Activated naive CD8-positive, alpha-beta T cell treated with anti-CD3 and anti-CD28 coated beads, Interleukin-2, amount 10 ng/mL, durations not matched to agents 7 days and 5 days (primary cell): ENCODE results near the gene SVOP. TPM values are rescaled to one million over a fixed set of nuclear protein-coding genes. Genes with fewer than 3 reads are reported as not detected.

Experiments used
- ATAC-seq: fragments of 150-1000 bp; cut with Tn5 transposase; one replicate; pipeline ENCODE4 v1.10.0; 2021; ENCODE audit warnings: low read depth, moderate library complexity
- POLR2A ChIA-PET: fragments of 350-600 bp; sonication (Branson Sonifier 250); formaldehyde crosslinking; loops from one replicate; lab custom pipeline; 2021; ENCODE audit warnings: antibody characterized with exemption; lab: Charles Lee
- DNase-seq: peaks from one replicate; pipeline ENCODE4 v3.0.0; 2021
- H3K27ac Mint-ChIP-seq: one replicate; pipeline ENCODE4 v1.8.0; 2022; ENCODE audit warnings: mild to moderate bottlenecking, mixed read lengths
- H3K27me3 Mint-ChIP-seq: one replicate; pipeline ENCODE4 v1.8.0; 2022; ENCODE audit warnings: mild to moderate bottlenecking, moderate library complexity, mixed read lengths
- H3K36me3 Mint-ChIP-seq: one replicate; pipeline ENCODE4 v1.8.0; 2021; ENCODE audit warnings: mild to moderate bottlenecking, mixed read lengths
- H3K4me1 Mint-ChIP-seq: one replicate; pipeline ENCODE4 v1.8.0; 2021; ENCODE audit warnings: mixed read lengths
- H3K4me3 Mint-ChIP-seq: one replicate; pipeline ENCODE4 v1.8.0; 2022; ENCODE audit warnings: mild to moderate bottlenecking, moderate library complexity, mixed read lengths
- H3K9me3 Mint-ChIP-seq: one replicate; pipeline ENCODE4 v1.8.0; 2021; ENCODE audit warnings: mixed read lengths
- total RNA-seq, 2 experiments: library from RNA; stranded (reverse); gene quantifications; one replicate each; pipeline ENCODE4 v1.2.3, GENCODE V29; 2021

The SVOP gene
- total RNA-seq, 2 experiments from 2014 or later: not detected

GRCh38 chr12:108959748-108960655 is 60.9 kb downstream of the SVOP start:
- ATAC-seq (no peak), DNase-seq (no peak)
- Mint-ChIP-seq H3K9me3 (no peaks in the 10 kb centered on the region), H3K4me1 (no peaks in the 10 kb centered on the region), H3K27me3 (no peaks in the 10 kb centered on the region), H3K27ac (no peak overlapping the region), H3K4me3 (no peak overlapping the region), H3K36me3 (no peaks in the 10 kb centered on the region)
- POLR2A ChIA-PET: no interaction called here

- DNase-seq: no peak
- POLR2A ChIA-PET: no interaction called here
- H3K9me3 Mint-ChIP-seq: no peaks in the 10 kb centered on the region
- peaks cover 13% of the 10 kb centered on the region for H3K27me3 Mint-ChIP-seq
- peaks cover 2% of the 10 kb centered on the region for H3K4me1 Mint-ChIP-seq
- ATAC-seq: no peak
- no peak overlapping the region for H3K27ac Mint-ChIP-seq
- no peaks in the 10 kb centered on the region for H3K36me3 Mint-ChIP-seq
- no peak overlapping the region for H3K4me3 Mint-ChIP-seq
These were observed 65.5 kb downstream of the SVOP start for GRCh38 chr12:108955225-108955835.

DNA sequence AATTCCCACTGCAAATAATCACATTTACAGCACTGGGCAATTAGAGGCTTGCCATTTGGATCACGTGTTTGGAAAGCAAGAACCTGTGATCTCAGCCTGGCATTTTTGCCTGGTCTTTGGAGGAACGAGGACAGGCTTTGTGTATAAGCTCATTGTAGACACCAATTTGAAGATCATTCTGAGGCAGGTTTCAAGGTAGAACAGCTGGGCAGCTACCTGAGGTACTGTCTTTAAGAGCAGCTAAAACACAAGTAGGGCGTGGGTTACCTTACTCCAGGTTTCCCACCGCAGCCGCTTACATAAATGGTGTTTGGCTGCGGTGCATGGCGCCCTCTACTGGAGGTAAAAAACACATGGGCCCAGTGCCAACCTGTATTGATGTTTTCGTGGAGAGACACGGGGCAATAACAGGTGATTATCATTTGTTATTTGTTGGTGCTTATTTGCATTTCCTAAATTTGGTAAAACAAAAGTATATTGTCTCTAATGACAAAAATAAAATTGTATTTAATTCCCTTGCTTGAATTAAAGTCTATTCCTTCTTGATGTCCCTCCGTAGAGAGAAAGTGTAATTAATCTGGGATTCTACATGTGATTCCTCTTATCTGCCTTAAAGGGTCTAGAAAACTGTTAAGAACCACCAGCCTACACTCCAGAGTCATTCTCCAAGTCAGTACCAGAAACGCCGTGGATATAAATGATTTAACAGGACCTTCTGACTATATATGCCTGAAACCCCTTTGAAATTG is 69.7 kb downstream of the SVOP start:
- Mint-ChIP-seq H3K27me3 (peaks cover 24% of the 10 kb centered on the region), H3K36me3 (no peaks in the 10 kb centered on the region), H3K4me1 (peaks cover 2% of the 10 kb centered on the region), H3K9me3 (peaks cover 7% of the 10 kb centered on the region), H3K27ac (no peak overlapping the region), H3K4me3 (no peak overlapping the region)
- POLR2A ChIA-PET: interaction anchor here (1.7 kb wide), 1 partner anchor 94 kb away, joined by 5 read pairs; the partner anchor contains the start of gene SSH1
- DNase-seq (peak; percentile 67), ATAC-seq (peak; percentile 79)

DNA sequence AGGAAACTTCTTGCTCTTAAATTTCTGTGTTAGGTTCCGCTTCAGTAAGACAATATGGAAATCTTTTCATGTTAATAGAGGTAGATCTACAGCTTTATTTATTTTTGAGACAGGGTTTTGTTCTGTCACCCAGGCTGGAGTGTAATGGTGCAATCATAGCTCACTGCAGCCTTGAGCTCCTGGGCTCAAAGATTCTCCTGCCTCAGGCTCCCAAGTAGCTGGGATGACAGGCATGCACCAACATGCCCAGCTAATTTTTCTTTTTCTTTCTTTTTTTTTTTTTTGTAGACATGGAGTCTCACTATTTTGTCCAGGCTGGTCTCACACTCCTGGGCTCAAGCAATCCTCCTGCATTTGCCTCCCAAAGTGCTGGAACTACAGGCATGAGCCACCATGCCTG is 70.9 kb downstream of the SVOP start:
- H3K4me1 Mint-ChIP-seq: peaks cover 2% of the 10 kb centered on the region
- ATAC-seq (no peak), DNase-seq (no peak)
- H3K4me3 Mint-ChIP-seq: no peak overlapping the region
- H3K36me3 Mint-ChIP-seq: no peaks in the 10 kb centered on the region
- POLR2A ChIA-PET: interaction anchor here (0.6 to 1.7 kb wide), 2 partner anchors 92 to 338 kb away, joined by 3 to 5 read pairs; partner anchors contain the start of gene SSH1
- H3K27ac Mint-ChIP-seq: no peak overlapping the region
- peaks cover 7% of the 10 kb centered on the region for H3K9me3 Mint-ChIP-seq
- H3K27me3 Mint-ChIP-seq: peaks cover 27% of the 10 kb centered on the region

- peaks cover 20% of the 10 kb centered on the region for H3K27me3 Mint-ChIP-seq
- no peak overlapping the region for H3K27ac Mint-ChIP-seq
- POLR2A ChIA-PET: interaction anchor here (1.1 kb wide), 1 partner anchor 91 kb away, joined by 3 read pairs; the partner anchor contains the start of gene SSH1
- no peaks in the 10 kb centered on the region for H3K36me3 Mint-ChIP-seq
- peaks cover 2% of the 10 kb centered on the region for H3K4me1 Mint-ChIP-seq
- peaks cover 7% of the 10 kb centered on the region for H3K9me3 Mint-ChIP-seq
- DNase-seq (no peak), ATAC-seq (no peak)
- no peak overlapping the region for H3K4me3 Mint-ChIP-seq
These were observed 72.5 kb downstream of the SVOP start for GRCh38 chr12:108948367-108948766.

- POLR2A ChIA-PET: interaction anchor here (1.1 kb wide), 1 partner anchor 89 kb away, joined by 3 read pairs; the partner anchor contains the start of gene SSH1
- DNase-seq (no peak), ATAC-seq (no peak)
- Mint-ChIP-seq H3K4me1 (peaks cover 2% of the 10 kb centered on the region), H3K27ac (no peak overlapping the region), H3K36me3 (no peaks in the 10 kb centered on the region), H3K27me3 (peaks cover 17% of the 10 kb centered on the region), H3K4me3 (no peak overlapping the region), H3K9me3 (peaks cover 7% of the 10 kb centered on the region)
These were observed 73.8 kb downstream of the SVOP start for GRCh38 chr12:108947097-108947496.

DNA sequence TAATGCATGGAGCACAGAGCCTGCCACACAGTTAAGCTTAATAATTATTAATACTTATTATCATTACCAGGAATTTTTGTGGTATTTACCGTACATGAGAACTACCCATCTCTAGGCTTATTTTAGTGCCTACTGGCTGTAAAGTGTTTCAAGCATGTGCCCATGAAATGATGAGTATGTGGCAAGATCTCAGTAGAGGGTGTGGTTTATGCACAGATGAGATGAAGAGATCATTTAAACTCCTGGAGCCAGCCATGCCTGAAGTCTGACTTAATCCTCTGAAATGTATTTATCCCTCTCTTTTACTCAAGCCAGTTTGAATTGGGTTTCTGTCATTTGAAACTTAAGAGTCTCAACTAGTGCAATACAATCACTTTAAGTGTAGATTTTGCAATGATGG is 80.7 kb downstream of the SVOP start:
- Mint-ChIP-seq H3K27ac (no peak overlapping the region), H3K27me3 (peaks cover 7% of the 10 kb centered on the region), H3K9me3 (no peaks in the 10 kb centered on the region), H3K36me3 (no peaks in the 10 kb centered on the region), H3K4me3 (no peak overlapping the region), H3K4me1 (no peaks in the 10 kb centered on the region)
- ATAC-seq: no peak
- POLR2A ChIA-PET: no interaction called here
- DNase-seq: no peak

DNA sequence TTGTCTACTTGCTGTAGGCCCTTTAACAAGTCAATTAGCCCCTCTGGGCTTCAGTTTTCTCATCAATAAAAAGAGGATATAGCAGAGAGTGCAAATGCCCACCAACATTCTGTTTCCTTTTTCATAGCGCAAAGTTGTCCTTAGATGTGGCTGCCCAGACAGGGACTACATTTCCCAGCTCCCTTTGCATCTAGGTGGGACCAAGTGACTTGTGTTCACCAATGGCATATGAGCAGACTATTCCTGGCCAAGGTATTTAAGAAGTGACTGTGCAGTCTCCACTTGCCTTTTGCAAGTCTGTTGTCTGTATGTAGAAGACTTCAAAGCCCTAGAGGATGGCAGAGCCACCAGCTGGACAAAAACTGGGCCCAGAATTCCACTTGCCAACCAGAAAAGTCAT is 81.3 kb downstream of the SVOP start:
- no peak for DNase-seq
- peaks cover 7% of the 10 kb centered on the region for H3K27me3 Mint-ChIP-seq
- peak; percentile 77 for ATAC-seq
- H3K4me3 Mint-ChIP-seq: no peak overlapping the region
- H3K36me3 Mint-ChIP-seq: no peaks in the 10 kb centered on the region
- H3K27ac Mint-ChIP-seq: no peak overlapping the region
- POLR2A ChIA-PET: interaction anchor here (0.6 kb wide), 1 partner anchor 24 kb away, joined by 4 read pairs; no protein-coding TSS in a partner anchor
- no peaks in the 10 kb centered on the region for H3K9me3 Mint-ChIP-seq
- no peaks in the 10 kb centered on the region for H3K4me1 Mint-ChIP-seq

- H3K27ac Mint-ChIP-seq: no peak overlapping the region
- H3K4me3 Mint-ChIP-seq: no peak overlapping the region
- POLR2A ChIA-PET: no interaction called here
- H3K4me1 Mint-ChIP-seq: no peaks in the 10 kb centered on the region
- no peaks in the 10 kb centered on the region for H3K36me3 Mint-ChIP-seq
- H3K9me3 Mint-ChIP-seq: no peaks in the 10 kb centered on the region
- DNase-seq (no peak), ATAC-seq (no peak)
- peaks cover 7% of the 10 kb centered on the region for H3K27me3 Mint-ChIP-seq
These were observed 82.5 kb downstream of the SVOP start for GRCh38 chr12:108938247-108938924.

- POLR2A ChIA-PET: no interaction called here
- Mint-ChIP-seq H3K4me1 (no peaks in the 10 kb centered on the region), H3K9me3 (no peaks in the 10 kb centered on the region), H3K27me3 (peaks cover 4% of the 10 kb centered on the region), H3K27ac (no peak overlapping the region), H3K36me3 (no peaks in the 10 kb centered on the region), H3K4me3 (no peak overlapping the region)
- DNase-seq: no peak
- ATAC-seq: no peak
These were observed 85.6 kb downstream of the SVOP start for GRCh38 chr12:108935159-108935763.

GRCh38 chr12:108933949-108934348 is 86.9 kb downstream of the SVOP start:
- DNase-seq (no peak), ATAC-seq (no peak)
- H3K9me3 Mint-ChIP-seq: no peaks in the 10 kb centered on the region
- H3K4me1 Mint-ChIP-seq: no peaks in the 10 kb centered on the region
- no peak overlapping the region for H3K27ac Mint-ChIP-seq
- H3K27me3 Mint-ChIP-seq: peaks cover 4% of the 10 kb centered on the region
- no peak overlapping the region for H3K4me3 Mint-ChIP-seq
- POLR2A ChIA-PET: no interaction called here
- no peaks in the 10 kb centered on the region for H3K36me3 Mint-ChIP-seq

GRCh38 chr12:108930756-108931155 is 90.1 kb downstream of the SVOP start:
- DNase-seq (no peak), ATAC-seq (no peak)
- H3K9me3 Mint-ChIP-seq: no peaks in the 10 kb centered on the region
- H3K4me1 Mint-ChIP-seq: no peaks in the 10 kb centered on the region
- H3K36me3 Mint-ChIP-seq: no peaks in the 10 kb centered on the region
- POLR2A ChIA-PET: no interaction called here
- peaks cover 7% of the 10 kb centered on the region for H3K27me3 Mint-ChIP-seq
- H3K4me3 Mint-ChIP-seq: no peak overlapping the region
- no peak overlapping the region for H3K27ac Mint-ChIP-seq
